GM12878 (cell line): ENCODE data around the gene FBRSL1.

Experiments used
- ATF3 ChIP-seq: IDR thresholded peaks from 2 replicates; pipeline ENCODE4 v1.6.1; 2011; ENCODE audit warnings: low read depth, mild to moderate bottlenecking, low read length, moderate library complexity, borderline replicate concordance; ENCODE audit errors: extremely low read depth
- CBX5 ChIP-seq: sonication (generic); IDR thresholded peaks from 2 replicates; pipeline ENCODE4 v1.6.1; 2016; ENCODE audit warnings: low read depth, moderate library complexity, mild to moderate bottlenecking, inconsistent platforms
- CREM ChIP-seq: IDR thresholded peaks from 2 replicates; pipeline ENCODE4 v1.6.1; 2014; ENCODE audit warnings: antibody characterized with exemption, low read depth
- CTCF ChIP-seq, 3 experiments: IDR thresholded peaks in 2 of 3; conservative IDR thresholded peaks in 1 of 3; 2 replicates each; pipeline ENCODE4 v1.5.1; 2011; ENCODE audit warnings: low read depth in 3 of 3, low read length in 3 of 3, mild to moderate bottlenecking in 3 of 3, control low read depth in 2 of 3, moderate library complexity in 2 of 3, inconsistent platforms in 1 of 3, mixed read lengths in 1 of 3; ENCODE audit not compliant: control insufficient read depth in 2 of 3, insufficient read depth in 1 of 3; ENCODE audit errors: extremely low read depth in 1 of 3
- FOXM1 ChIP-seq: IDR thresholded peaks from 2 replicates; pipeline ENCODE4 v1.6.1; 2012; ENCODE audit warnings: low read depth, mild to moderate bottlenecking, inconsistent platforms, low read length, moderate library complexity
- NRF1 ChIP-seq: conservative IDR thresholded peaks from 2 replicates; pipeline ENCODE4 v1.6.1; 2011; ENCODE audit warnings: mild to moderate bottlenecking, low read depth, low read length, improper control_type of control experiment
- POLR2A ChIP-seq: IDR thresholded peaks from 2 replicates; pipeline ENCODE4 v1.6.1; 2011; ENCODE audit warnings: low read depth, mild to moderate bottlenecking, low read length
- POLR2AphosphoS5 ChIP-seq: IDR thresholded peaks from 2 replicates; pipeline ENCODE4 v1.6.1; 2011; ENCODE audit warnings: mild to moderate bottlenecking, low read length, inconsistent platforms
- TCF12 ChIP-seq: IDR thresholded peaks from 2 replicates; pipeline ENCODE4 v1.6.1; 2011; ENCODE audit warnings: low read depth, mild to moderate bottlenecking, low read length
- TF ChIP-seq, protein P1 (sequence below): fragments of 450-650 bp; formaldehyde crosslinking; IDR thresholded peaks from 2 replicates; pipeline ENCODE4 v1.4.0; 2020; ENCODE audit warnings: mild to moderate bottlenecking, moderate library complexity

- no peak for TF ChIP-seq FOXM1
- no peak for TF ChIP-seq ATF3
- TF ChIP-seq POLR2AphosphoS5, result no peak
- TF ChIP-seq CBX5, result no peak
- no peak for TF ChIP-seq NRF1
- TF ChIP-seq CTCF (IDR thresholded peaks at IDR 0.05 in 2 of 3, conservative IDR thresholded peaks at IDR 0.05 in 1 of 3; ENCODE audit: control insufficient read depth in 2 of 3, extremely low read depth in 1 of 3, insufficient read depth in 1 of 3, low read depth in 3 of 3, low read length in 3 of 3), result no peak
- TF ChIP-seq, protein P1, sequence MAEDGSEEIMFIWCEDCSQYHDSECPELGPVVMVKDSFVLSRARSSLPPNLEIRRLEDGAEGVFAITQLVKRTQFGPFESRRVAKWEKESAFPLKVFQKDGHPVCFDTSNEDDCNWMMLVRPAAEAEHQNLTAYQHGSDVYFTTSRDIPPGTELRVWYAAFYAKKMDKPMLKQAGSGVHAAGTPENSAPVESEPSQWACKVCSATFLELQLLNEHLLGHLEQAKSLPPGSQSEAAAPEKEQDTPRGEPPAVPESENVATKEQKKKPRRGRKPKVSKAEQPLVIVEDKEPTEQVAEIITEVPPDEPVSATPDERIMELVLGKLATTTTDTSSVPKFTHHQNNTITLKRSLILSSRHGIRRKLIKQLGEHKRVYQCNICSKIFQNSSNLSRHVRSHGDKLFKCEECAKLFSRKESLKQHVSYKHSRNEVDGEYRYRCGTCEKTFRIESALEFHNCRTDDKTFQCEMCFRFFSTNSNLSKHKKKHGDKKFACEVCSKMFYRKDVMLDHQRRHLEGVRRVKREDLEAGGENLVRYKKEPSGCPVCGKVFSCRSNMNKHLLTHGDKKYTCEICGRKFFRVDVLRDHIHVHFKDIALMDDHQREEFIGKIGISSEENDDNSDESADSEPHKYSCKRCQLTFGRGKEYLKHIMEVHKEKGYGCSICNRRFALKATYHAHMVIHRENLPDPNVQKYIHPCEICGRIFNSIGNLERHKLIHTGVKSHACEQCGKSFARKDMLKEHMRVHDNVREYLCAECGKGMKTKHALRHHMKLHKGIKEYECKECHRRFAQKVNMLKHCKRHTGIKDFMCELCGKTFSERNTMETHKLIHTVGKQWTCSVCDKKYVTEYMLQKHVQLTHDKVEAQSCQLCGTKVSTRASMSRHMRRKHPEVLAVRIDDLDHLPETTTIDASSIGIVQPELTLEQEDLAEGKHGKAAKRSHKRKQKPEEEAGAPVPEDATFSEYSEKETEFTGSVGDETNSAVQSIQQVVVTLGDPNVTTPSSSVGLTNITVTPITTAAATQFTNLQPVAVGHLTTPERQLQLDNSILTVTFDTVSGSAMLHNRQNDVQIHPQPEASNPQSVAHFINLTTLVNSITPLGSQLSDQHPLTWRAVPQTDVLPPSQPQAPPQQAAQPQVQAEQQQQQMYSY (CRISPR knock-in tag), result no peak
- TF ChIP-seq TCF12, result no peak
- TF ChIP-seq CREM, result no peak
- no peak for TF ChIP-seq POLR2A
These were observed 69.1 kb downstream of the FBRSL1 start for GRCh38 chr12:132558861-132559623.
